H1 (cell line): ENCODE data around the gene RBM4. TPM values are rescaled to one million over a fixed set of nuclear protein-coding genes. Genes with fewer than 3 reads are reported as not detected.
A peak's percentile ranks its signal among the peaks of the same experiment; 100 is the strongest.

Source experiments
- ATF3 ChIP-seq: IDR thresholded peaks from 2 replicates; pipeline ENCODE4 v1.6.1; 2011; ENCODE audit warnings: low read depth, mild to moderate bottlenecking, low read length; ENCODE audit not compliant: insufficient read depth
- BACH1 ChIP-seq: IDR thresholded peaks from 2 replicates; pipeline ENCODE4 v1.6.1; 2012; ENCODE audit warnings: low read length, improper control_type of control experiment
- BCL11A ChIP-seq, 2 experiments: IDR thresholded peaks; one replicate each; pipeline ENCODE4 v1.6.1; 2011; ENCODE audit warnings: low read depth in 2 of 2, low read length in 2 of 2, mild to moderate bottlenecking in 2 of 2
- CREB1 ChIP-seq: IDR thresholded peaks from 2 replicates; pipeline ENCODE4 v1.6.1; 2012; ENCODE audit warnings: inconsistent platforms
- EZH2 ChIP-seq: fragments of 200-600 bp; sonication (generic); IDR thresholded peaks from 2 replicates; pipeline ENCODE4 v1.7.1; 2012; ENCODE audit warnings: low read depth, mild to moderate bottlenecking, moderate library complexity, low read length, inconsistent platforms; ENCODE audit not compliant: severe bottlenecking
- HDAC2 ChIP-seq, 2 experiments: fragments of 300-600 bp in 1 of 2; sonication (generic) in 1 of 2; IDR thresholded peaks; 2 replicates each; pipeline ENCODE4 v1.6.1; 2011 to 2012; ENCODE audit warnings: low read depth in 2 of 2, low read length in 2 of 2, mild to moderate bottlenecking in 2 of 2, moderate library complexity in 2 of 2, borderline replicate concordance in 1 of 2, inconsistent platforms in 1 of 2
- JUN ChIP-seq: IDR thresholded peaks from 2 replicates; pipeline ENCODE4 v1.6.1; 2011; ENCODE audit warnings: low read depth, mild to moderate bottlenecking, improper control_type of control experiment, low read length
- KDM4A ChIP-seq: IDR thresholded peaks from one replicate; pipeline ENCODE4 v1.7.1; 2012; ENCODE audit warnings: low read depth, mild to moderate bottlenecking, moderate library complexity, low read length, inconsistent platforms; ENCODE audit not compliant: severe bottlenecking
- MAFK ChIP-seq: IDR thresholded peaks from 2 replicates; pipeline ENCODE4 v1.6.1; 2012; ENCODE audit warnings: low read depth, mild to moderate bottlenecking, improper control_type of control experiment, low read length
- NRF1 ChIP-seq: IDR thresholded peaks from 2 replicates; pipeline ENCODE4 v1.6.1; 2011; ENCODE audit warnings: mild to moderate bottlenecking, low read depth, low read length, improper control_type of control experiment
- POLR2A ChIP-seq, 2 experiments: IDR thresholded peaks; 1 replicate in 1 of 2; 2 replicates in 1 of 2; pipeline ENCODE4 v1.6.1; 2011; ENCODE audit warnings: low read depth in 2 of 2, low read length in 2 of 2, mild to moderate bottlenecking in 2 of 2; ENCODE audit errors: control extremely low read depth in 1 of 2
- POLR2AphosphoS5 ChIP-seq: IDR thresholded peaks from 2 replicates; pipeline ENCODE4 v1.6.1; 2011; ENCODE audit warnings: low read depth, low read length
- POU5F1 ChIP-seq: IDR thresholded peaks from 2 replicates; pipeline ENCODE4 v1.6.1; 2011; ENCODE audit warnings: low read depth, mild to moderate bottlenecking, low read length, moderate library complexity
- RBBP5 ChIP-seq: IDR thresholded peaks from 2 replicates; pipeline ENCODE4 v1.7.1; 2012; ENCODE audit warnings: low read depth, mild to moderate bottlenecking, inconsistent platforms, low read length, moderate library complexity, borderline replicate concordance
- RNF2 ChIP-seq: fragments of 200-900, 300-1000 bp; sonication (generic); IDR thresholded peaks from 2 replicates; pipeline ENCODE4 v1.7.1; 2016; ENCODE audit warnings: borderline replicate concordance, low read depth, mild to moderate bottlenecking, antibody characterized with exemption, low read length; ENCODE audit not compliant: poor library complexity, severe bottlenecking; ENCODE audit errors: missing control alignments
- RXRA ChIP-seq: IDR thresholded peaks from 2 replicates; pipeline ENCODE4 v1.6.1; 2011; ENCODE audit warnings: low read depth, mild to moderate bottlenecking, low read length, moderate library complexity; ENCODE audit not compliant: insufficient read depth
- SAP30 ChIP-seq: fragments of 300-600 bp; sonication (generic); IDR thresholded peaks from 2 replicates; pipeline ENCODE4 v1.7.1; 2012; ENCODE audit warnings: low read length, moderate library complexity, mild to moderate bottlenecking, inconsistent platforms; ENCODE audit not compliant: insufficient read depth, insufficient replicate concordance
- SP1 ChIP-seq: IDR thresholded peaks from 2 replicates; pipeline ENCODE4 v1.6.1; 2011; ENCODE audit warnings: low read depth, low read length
- SP2 ChIP-seq: IDR thresholded peaks from 2 replicates; pipeline ENCODE4 v1.6.1; 2012; ENCODE audit warnings: mild to moderate bottlenecking, low read length, inconsistent platforms
- SP4 ChIP-seq: IDR thresholded peaks from 2 replicates; pipeline ENCODE4 v1.6.1; 2012; ENCODE audit warnings: low read length, inconsistent platforms
- SRF ChIP-seq: IDR thresholded peaks from 2 replicates; pipeline ENCODE4 v1.6.1; 2011; ENCODE audit warnings: mild to moderate bottlenecking, low read depth, low read length, moderate library complexity
- ZNF274 ChIP-seq: IDR thresholded peaks from 2 replicates; pipeline ENCODE4 v1.7.0; 2012; ENCODE audit warnings: low read length, borderline replicate concordance; ENCODE audit errors: extremely low read depth
- polyA plus RNA-seq, 7 experiments: library from polyadenylated mRNA; depleted of rRNA in 3 of 7; stranded (reverse) in 5 of 7; unstranded in 2 of 7; fragments of >200 nt in 5 of 7; fragments of 200-250 nt in 2 of 7; gene quantifications; 1 replicate in 5 of 7; 2 replicates in 1 of 7; 4 replicates in 1 of 7; pipeline versions ENCODE4 v1.2.1 to v1.2.3, GENCODE V29; 2011 to 2013; ENCODE audit warnings: missing spikeins in 2 of 7, mixed read lengths in 2 of 7
- total RNA-seq: library from RNA; stranded (reverse); fragmentation: NEBNext Ultra II Directional; extraction: Animal tissue kit (Norgen Biotek cat#: 25700); gene quantifications from 2 replicates; pipeline ENCODE4 v1.2.1, GENCODE V29; 2021
- TF ChIP-seq, protein P1 (sequence below): IDR thresholded peaks from 2 replicates; pipeline ENCODE4 v1.6.1; 2012; ENCODE audit warnings: inconsistent platforms

RBM4 gene
- total and polyA plus RNA-seq, 2 of the 8 experiments (the other 6 are each of a cell fraction or from before 2014, with no cell fraction given): 192 to 330 TPM

DNA sequence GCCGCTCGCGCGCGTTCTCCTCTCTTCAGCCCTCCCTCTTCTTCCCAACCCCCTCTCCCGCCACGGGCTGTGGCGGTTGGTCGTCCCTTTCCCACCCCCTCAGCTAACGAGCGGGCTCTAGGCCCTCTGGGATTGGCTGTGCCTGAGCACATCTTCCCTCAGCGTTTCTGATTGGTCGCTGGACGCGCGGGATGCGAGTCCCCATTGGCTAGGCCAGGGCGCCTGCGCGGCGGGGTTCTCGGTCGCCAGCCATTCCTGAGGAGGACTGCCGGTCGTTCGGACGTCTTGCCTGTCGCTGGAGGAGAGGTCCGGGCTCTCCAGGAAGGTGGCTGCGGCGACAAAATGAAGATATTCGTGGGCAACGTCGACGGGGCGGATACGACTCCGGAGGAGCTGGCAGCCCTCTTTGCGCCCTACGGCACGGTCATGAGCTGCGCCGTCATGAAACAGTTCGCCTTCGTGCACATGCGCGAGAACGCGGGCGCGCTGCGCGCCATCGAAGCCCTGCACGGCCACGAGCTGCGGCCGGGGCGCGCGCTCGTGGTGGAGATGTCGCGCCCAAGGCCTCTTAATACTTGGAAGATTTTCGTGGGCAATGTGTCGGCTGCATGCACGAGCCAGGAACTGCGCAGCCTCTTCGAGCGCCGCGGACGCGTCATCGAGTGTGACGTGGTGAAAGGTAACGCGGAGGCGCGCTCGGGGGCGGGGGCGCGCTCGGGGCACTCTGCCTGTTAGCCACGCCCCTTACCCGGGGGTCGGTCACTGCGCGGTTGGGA lies 21.9 kb upstream of the RBM4 start, which contains the start of gene RBM14 (continued):
- TF ChIP-seq SP1 (peak; percentile 96), CREB1 (peak; percentile 89), RBBP5 (peak; percentile 75; the same call in 1 of the 2 replicates), POU5F1 (no peak), EZH2 (no peak), BCL11A (IDR thresholded peaks at IDR 0.05; ENCODE audit: low read depth in 2 of 2, low read length in 2 of 2) (no peak), RNF2 (no peak), ATF3 (no peak), POLR2A (IDR thresholded peaks at IDR 0.05; ENCODE audit: control extremely low read depth in 1 of 2, low read depth in 2 of 2, low read length in 2 of 2) (peak; percentile 92 to 98), SP2 (peak; percentile 47), SAP30 (no peak), SRF (no peak), BACH1 (peak; percentile 16; the same call in 1 of the 2 replicates), KDM4A (peak; percentile 43), MAFK (0 out of 2 replicates have a peak, but pooled peaks have one; percentile 11), HDAC2 (IDR thresholded peaks at IDR 0.05; ENCODE audit: borderline replicate concordance in 1 of 2, low read depth in 2 of 2, low read length in 2 of 2) (peak in 1 of 2 experiments; percentile 21; a peak in 1 of 4 replicates), ZNF274 (no peak), NRF1 (peak; percentile 48), SP4 (peak; percentile 86; the same call in 1 of the 2 replicates), JUN (no peak), RXRA (no peak), POLR2AphosphoS5 (peak; percentile 90)
- TF ChIP-seq, protein P1, sequence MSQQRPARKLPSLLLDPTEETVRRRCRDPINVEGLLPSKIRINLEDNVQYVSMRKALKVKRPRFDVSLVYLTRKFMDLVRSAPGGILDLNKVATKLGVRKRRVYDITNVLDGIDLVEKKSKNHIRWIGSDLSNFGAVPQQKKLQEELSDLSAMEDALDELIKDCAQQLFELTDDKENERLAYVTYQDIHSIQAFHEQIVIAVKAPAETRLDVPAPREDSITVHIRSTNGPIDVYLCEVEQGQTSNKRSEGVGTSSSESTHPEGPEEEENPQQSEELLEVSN: peak; percentile 80
